Gastroesophageal sphincter (tissue), 3 donors: ENCODE data around the gene PF4V1.

Experiments
- EP300 ChIP-seq: sonication (generic); formaldehyde crosslinking; IDR thresholded peaks from one replicate; pipeline ENCODE4 v1.6.1; 2017; ENCODE audit warnings: antibody characterized with exemption, mild to moderate bottlenecking
- POLR2A ChIP-seq, 2 donors: fragments of 450-650 bp; IDR thresholded peaks; one replicate each; pipeline ENCODE4 v1.6.1; 2017; ENCODE audit warnings: antibody characterized with exemption in 2 of 2, mild to moderate bottlenecking in 2 of 2, moderate library complexity in 1 of 2
- POLR2AphosphoS5 ChIP-seq: sonication (generic); formaldehyde crosslinking; IDR thresholded peaks from one replicate; pipeline ENCODE4 v1.6.1; 2017; ENCODE audit warnings: antibody characterized with exemption
- TF ChIP-seq, protein P1 (sequence below), 4 experiments: fragments of 200-600 bp in 2 of 4; fragments of 450-650 bp in 2 of 4; sonication (generic) in 1 of 4; IDR thresholded peaks; one replicate each; pipeline ENCODE4 v1.5.1; 2017 to 2019; ENCODE audit warnings: antibody characterized with exemption in 4 of 4, mild to moderate bottlenecking in 2 of 4, moderate library complexity in 2 of 4

DNA sequence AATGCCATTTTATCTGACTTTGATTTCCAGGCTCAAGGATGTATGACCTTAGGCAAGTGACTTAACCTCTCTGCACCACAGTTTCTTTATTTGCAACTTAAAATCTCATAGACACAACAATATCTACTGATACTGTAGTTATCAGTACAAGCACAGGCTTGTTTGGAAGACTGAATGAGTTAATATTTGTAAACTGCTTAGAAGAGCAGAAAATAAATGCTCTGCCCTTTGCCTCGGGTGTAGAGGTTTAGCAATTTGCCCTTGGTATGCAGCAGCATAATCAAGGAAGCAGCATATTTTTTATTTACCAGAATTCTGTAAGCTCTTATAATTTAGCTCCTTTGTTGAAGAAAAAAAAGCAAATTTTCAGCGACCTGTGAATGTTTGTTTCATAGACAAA, 13.2 kb downstream of the PF4V1 start:
- TF ChIP-seq POLR2A (IDR thresholded peaks at IDR 0.05) (no peak), POLR2AphosphoS5 (no peak), EP300 (no peak)
- TF ChIP-seq, protein P1, sequence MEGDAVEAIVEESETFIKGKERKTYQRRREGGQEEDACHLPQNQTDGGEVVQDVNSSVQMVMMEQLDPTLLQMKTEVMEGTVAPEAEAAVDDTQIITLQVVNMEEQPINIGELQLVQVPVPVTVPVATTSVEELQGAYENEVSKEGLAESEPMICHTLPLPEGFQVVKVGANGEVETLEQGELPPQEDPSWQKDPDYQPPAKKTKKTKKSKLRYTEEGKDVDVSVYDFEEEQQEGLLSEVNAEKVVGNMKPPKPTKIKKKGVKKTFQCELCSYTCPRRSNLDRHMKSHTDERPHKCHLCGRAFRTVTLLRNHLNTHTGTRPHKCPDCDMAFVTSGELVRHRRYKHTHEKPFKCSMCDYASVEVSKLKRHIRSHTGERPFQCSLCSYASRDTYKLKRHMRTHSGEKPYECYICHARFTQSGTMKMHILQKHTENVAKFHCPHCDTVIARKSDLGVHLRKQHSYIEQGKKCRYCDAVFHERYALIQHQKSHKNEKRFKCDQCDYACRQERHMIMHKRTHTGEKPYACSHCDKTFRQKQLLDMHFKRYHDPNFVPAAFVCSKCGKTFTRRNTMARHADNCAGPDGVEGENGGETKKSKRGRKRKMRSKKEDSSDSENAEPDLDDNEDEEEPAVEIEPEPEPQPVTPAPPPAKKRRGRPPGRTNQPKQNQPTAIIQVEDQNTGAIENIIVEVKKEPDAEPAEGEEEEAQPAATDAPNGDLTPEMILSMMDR (IDR thresholded peaks at IDR 0.05) = no peak
